ENCODE measurements around the gene CHST11.

DNA sequence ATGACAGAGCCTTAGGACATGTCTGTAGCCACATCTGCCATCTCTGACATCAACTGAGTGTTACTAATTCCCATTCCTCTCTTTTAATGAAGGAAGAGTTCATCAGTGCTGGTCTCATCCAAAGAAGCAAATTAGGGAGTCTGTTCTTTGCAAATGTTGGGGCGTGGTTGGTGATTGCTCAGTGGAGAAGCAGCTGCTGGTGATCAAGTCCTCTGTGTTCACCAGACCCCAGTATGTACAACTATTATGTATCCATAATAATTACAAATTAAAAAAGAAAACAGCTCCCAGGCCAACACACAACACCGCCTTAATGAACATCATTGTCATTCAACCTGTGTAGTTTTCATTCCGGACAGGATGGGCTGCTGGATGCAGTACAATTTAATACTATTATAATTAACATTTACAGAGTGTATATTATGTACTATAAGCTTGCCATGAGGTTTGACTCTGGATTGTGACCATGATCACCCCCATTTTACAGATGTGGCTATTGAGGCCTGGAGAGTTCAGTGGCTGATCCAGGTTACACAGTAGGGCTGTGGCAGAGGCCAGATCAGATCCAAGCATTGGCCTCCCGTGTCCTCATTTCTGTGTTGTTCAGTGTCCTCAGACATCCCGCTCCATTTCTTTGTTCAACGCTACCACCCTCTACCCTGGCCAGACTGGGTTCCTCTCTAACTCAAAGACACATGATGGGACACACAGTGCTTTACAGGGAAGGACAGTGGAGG, 179.0 kb downstream of the CHST11 start:
- TF ChIP-seq ZBTB49 (CRISPR knock-in tag; IDR thresholded peaks at IDR 0.05; ENCODE audit: borderline replicate concordance) (no peak), TEAD4 (IDR thresholded peaks at IDR 0.05; ENCODE audit: low read length) (no peak), TEAD4 (CRISPR knock-in tag; IDR thresholded peaks at IDR 0.05; ENCODE audit: borderline replicate concordance) (no peak), STAG1 (CRISPR knock-in tag; IDR thresholded peaks at IDR 0.05; ENCODE audit: borderline replicate concordance) (no peak), MEF2D (tag; conservative IDR thresholded peaks at IDR 0.05; ENCODE audit: low read depth) (no peak), DPF2 (IDR thresholded peaks at IDR 0.05) (no peak), ZNF76 (CRISPR knock-in tag; IDR thresholded peaks at IDR 0.05; ENCODE audit: borderline replicate concordance) (no peak), PHF8 (IDR thresholded peaks at IDR 0.05; ENCODE audit: borderline replicate concordance, low read length) (no peak), CTBP1 (IDR thresholded peaks at IDR 0.05; ENCODE audit: borderline replicate concordance) (no peak), ZBTB26 (CRISPR knock-in tag; IDR thresholded peaks at IDR 0.05) (no peak), PHB2 (IDR thresholded peaks at IDR 0.05; ENCODE audit: low read depth) (no peak), TCFL5 (CRISPR knock-in tag; conservative IDR thresholded peaks at IDR 0.05) (no peak), PYGO2 (tag; IDR thresholded peaks at IDR 0.05) (no peak)
- TF ChIP-seq, protein P1, sequence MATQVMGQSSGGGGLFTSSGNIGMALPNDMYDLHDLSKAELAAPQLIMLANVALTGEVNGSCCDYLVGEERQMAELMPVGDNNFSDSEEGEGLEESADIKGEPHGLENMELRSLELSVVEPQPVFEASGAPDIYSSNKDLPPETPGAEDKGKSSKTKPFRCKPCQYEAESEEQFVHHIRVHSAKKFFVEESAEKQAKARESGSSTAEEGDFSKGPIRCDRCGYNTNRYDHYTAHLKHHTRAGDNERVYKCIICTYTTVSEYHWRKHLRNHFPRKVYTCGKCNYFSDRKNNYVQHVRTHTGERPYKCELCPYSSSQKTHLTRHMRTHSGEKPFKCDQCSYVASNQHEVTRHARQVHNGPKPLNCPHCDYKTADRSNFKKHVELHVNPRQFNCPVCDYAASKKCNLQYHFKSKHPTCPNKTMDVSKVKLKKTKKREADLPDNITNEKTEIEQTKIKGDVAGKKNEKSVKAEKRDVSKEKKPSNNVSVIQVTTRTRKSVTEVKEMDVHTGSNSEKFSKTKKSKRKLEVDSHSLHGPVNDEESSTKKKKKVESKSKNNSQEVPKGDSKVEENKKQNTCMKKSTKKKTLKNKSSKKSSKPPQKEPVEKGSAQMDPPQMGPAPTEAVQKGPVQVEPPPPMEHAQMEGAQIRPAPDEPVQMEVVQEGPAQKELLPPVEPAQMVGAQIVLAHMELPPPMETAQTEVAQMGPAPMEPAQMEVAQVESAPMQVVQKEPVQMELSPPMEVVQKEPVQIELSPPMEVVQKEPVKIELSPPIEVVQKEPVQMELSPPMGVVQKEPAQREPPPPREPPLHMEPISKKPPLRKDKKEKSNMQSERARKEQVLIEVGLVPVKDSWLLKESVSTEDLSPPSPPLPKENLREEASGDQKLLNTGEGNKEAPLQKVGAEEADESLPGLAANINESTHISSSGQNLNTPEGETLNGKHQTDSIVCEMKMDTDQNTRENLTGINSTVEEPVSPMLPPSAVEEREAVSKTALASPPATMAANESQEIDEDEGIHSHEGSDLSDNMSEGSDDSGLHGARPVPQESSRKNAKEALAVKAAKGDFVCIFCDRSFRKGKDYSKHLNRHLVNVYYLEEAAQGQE (IDR thresholded peaks at IDR 0.05; ENCODE audit: borderline replicate concordance): no peak
- TF ChIP-seq, protein P1 (CRISPR knock-in tag; IDR thresholded peaks at IDR 0.05; ENCODE audit: low read depth): no peak
- TF ChIP-seq, protein P2, sequence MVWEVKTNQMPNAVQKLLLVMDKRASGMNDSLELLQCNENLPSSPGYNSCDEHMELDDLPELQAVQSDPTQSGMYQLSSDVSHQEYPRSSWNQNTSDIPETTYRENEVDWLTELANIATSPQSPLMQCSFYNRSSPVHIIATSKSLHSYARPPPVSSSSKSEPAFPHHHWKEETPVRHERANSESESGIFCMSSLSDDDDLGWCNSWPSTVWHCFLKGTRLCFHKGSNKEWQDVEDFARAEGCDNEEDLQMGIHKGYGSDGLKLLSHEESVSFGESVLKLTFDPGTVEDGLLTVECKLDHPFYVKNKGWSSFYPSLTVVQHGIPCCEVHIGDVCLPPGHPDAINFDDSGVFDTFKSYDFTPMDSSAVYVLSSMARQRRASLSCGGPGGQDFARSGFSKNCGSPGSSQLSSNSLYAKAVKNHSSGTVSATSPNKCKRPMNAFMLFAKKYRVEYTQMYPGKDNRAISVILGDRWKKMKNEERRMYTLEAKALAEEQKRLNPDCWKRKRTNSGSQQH (CRISPR knock-in tag; IDR thresholded peaks at IDR 0.05): no peak
